ENCODE results near the gene PSMD8. TPM values are rescaled to one million over a fixed set of nuclear protein-coding genes. Genes with fewer than 3 reads are reported as not detected.
"Not testable (repeated sequence)": the region's sequence is repeated elsewhere in the genome, so short reads cannot be mapped to it uniquely, and the experiment has no call there.

The PSMD8 gene
- total RNA-seq, 1 experiment from 2014 or later: 222 TPM

- DNase-seq: peak; percentile 57 to 83
- TF ChIP-seq CTCF (conservative IDR thresholded peaks at IDR 0.05) (no peak), EZH2 (IDR thresholded peaks at IDR 0.05; ENCODE audit: low read depth) (no peak)
- peak overlapping the region; percentile 98 for H3K4me2 ChIP-seq
- H3K27me3 ChIP-seq (ENCODE audit: insufficient read depth, low read depth): peaks cover 41% of the 10 kb centered on the region; the same call in 1 of the 2 replicates
- H3K4me1 ChIP-seq (replicated peaks; ENCODE audit: insufficient read depth): peaks cover 6% of the 10 kb centered on the region; the same call in 1 of the 2 replicates
- ChIA-PET POLR2A (ENCODE audit: unreplicated experiment) (interaction anchor here (0.6 to 0.7 kb wide), 3 partner anchors 40 to 981 kb away, joined by 3 to 6 read pairs (median 4); no protein-coding TSS in a partner anchor), CTCF (interaction anchor here (0.7 kb wide), 1 partner anchor 407 kb away, joined by 4 read pairs; no protein-coding TSS in a partner anchor)
- no peaks in the 10 kb centered on the region for H3K9me2 ChIP-seq (ENCODE audit: insufficient read depth)
- intact Hi-C loops (cut with micrococcal nuclease; ENCODE audit: unreplicated experiment): no loop called here
- no peak overlapping the region for H3K27ac ChIP-seq
- H2AFZ ChIP-seq: peak overlapping the region; percentile 94
- no peaks in the 10 kb centered on the region for H4K20me1 ChIP-seq (ENCODE audit: insufficient read depth)
- peak overlapping the region; percentile 74 for H3K4me3 ChIP-seq
- H3K79me2 ChIP-seq (ENCODE audit: low read depth): no peaks in the 10 kb centered on the region
- TSS peak; percentile 70 for BruUV-seq (replicated peaks)
- no peaks in the 10 kb centered on the region for H3K36me3 ChIP-seq (ENCODE audit: low read depth)
- H3F3A ChIP-seq (ENCODE audit: insufficient read depth, low read depth): peaks cover 2% of the 10 kb centered on the region; the same call in 1 of the 2 replicates
- no peaks in the 10 kb centered on the region for H3K9me3 ChIP-seq (ENCODE audit: insufficient read depth, low read depth)
These were observed 12.1 kb upstream of the PSMD8 start for GRCh38 chr19:38362076-38362945.

GRCh38 chr19:38362946-38363688 lies 11.3 kb upstream of the PSMD8 start:
- H2AFZ ChIP-seq: peak overlapping the region; percentile 94
- TSS peak; percentile 39 for BruUV-seq (replicated peaks)
- CTCF ChIA-PET; H3K36me3 ChIP-seq (ENCODE audit: low read depth); H3K27ac ChIP-seq; DNase-seq; H3K79me2 ChIP-seq (ENCODE audit: low read depth); H4K20me1 ChIP-seq (ENCODE audit: insufficient read depth); H3F3A ChIP-seq (ENCODE audit: insufficient read depth, low read depth); H3K9me3 ChIP-seq (ENCODE audit: insufficient read depth, low read depth); intact Hi-C loops (cut with micrococcal nuclease; ENCODE audit: unreplicated experiment); H3K4me1 ChIP-seq (replicated peaks; ENCODE audit: insufficient read depth); H3K9me2 ChIP-seq (ENCODE audit: insufficient read depth): not testable (repeated sequence)
- H3K27me3 ChIP-seq (ENCODE audit: insufficient read depth, low read depth): peaks cover 36% of the 10 kb centered on the region; the same call in 1 of the 2 replicates
- H3K4me2 ChIP-seq: peak overlapping the region; percentile 98
- POLR2A ChIA-PET (ENCODE audit: unreplicated experiment): interaction anchor here (0.6 kb wide), 2 partner anchors 39 to 125 kb away, joined by 3 to 6 read pairs; no protein-coding TSS in a partner anchor
- H3K4me3 ChIP-seq: peak overlapping the region; percentile 74

- Histone ChIP-seq H4K20me1 (ENCODE audit: insufficient read depth) (no peaks in the 10 kb centered on the region), H3K27me3 (ENCODE audit: insufficient read depth, low read depth) (0 out of 2 replicates have a peak, but pooled peaks cover 5% of the 10 kb centered on the region), H3F3A (ENCODE audit: insufficient read depth, low read depth) (no peaks in the 10 kb centered on the region; the same call in 1 of the 2 replicates), H3K4me1 (replicated peaks; ENCODE audit: insufficient read depth) (peaks cover 6% of the 10 kb centered on the region; the same call in 1 of the 2 replicates), H2AFZ (no peak overlapping the region), H3K9me3 (ENCODE audit: insufficient read depth, low read depth) (no peaks in the 10 kb centered on the region), H3K4me2 (no peak overlapping the region), H3K4me3 (no peak overlapping the region), H3K9me2 (ENCODE audit: insufficient read depth) (no peaks in the 10 kb centered on the region), H3K27ac (no peak overlapping the region), H3K36me3 (ENCODE audit: low read depth) (no peaks in the 10 kb centered on the region), H3K79me2 (ENCODE audit: low read depth) (no peaks in the 10 kb centered on the region)
- ChIA-PET POLR2A (ENCODE audit: unreplicated experiment) (interaction anchor here (0.6 to 0.7 kb wide), 2 partner anchors 12 to 30 kb away, joined by 5 to 7 read pairs; no protein-coding TSS in a partner anchor), CTCF (no interaction called here)
- intact Hi-C loops (cut with micrococcal nuclease; ENCODE audit: unreplicated experiment): no loop called here
- DNase-seq: no peak
- TF ChIP-seq CTCF (conservative IDR thresholded peaks at IDR 0.05) (no peak), EZH2 (IDR thresholded peaks at IDR 0.05; ENCODE audit: low read depth) (no peak)
- BruUV-seq (replicated peaks): no TSS peak
These were observed 7.3 kb upstream of the PSMD8 start for GRCh38 chr19:38367041-38367440.
